ENCODE results near the gene NR0B1. TPM values are rescaled to one million over a fixed set of nuclear protein-coding genes. Genes with fewer than 3 reads are reported as not detected.

The NR0B1 gene
- total RNA-seq, 1 experiment from 2014 or later: not detected

DNA sequence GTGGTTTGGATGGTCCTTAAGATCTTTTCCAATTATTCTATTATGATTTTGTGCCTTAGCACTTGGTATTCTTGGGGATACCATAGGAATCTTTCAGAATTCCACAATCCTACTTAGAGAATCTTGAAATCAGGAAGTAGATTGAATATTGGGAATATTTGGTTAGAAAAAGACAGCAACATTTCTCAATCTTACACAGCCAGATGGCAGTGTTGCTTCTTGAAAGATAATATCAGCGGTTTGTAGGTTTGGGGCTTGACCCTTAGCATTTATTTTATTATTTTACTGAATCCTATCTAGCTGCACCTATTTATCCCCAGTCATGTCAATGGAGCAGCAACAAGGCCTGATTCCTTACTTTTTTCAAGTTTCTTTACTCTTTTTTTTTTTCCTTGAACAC, 33.7 kb downstream of the NR0B1 start:
- peak; percentile 13 for DNase-seq (ENCODE audit: low spot score)

DNA sequence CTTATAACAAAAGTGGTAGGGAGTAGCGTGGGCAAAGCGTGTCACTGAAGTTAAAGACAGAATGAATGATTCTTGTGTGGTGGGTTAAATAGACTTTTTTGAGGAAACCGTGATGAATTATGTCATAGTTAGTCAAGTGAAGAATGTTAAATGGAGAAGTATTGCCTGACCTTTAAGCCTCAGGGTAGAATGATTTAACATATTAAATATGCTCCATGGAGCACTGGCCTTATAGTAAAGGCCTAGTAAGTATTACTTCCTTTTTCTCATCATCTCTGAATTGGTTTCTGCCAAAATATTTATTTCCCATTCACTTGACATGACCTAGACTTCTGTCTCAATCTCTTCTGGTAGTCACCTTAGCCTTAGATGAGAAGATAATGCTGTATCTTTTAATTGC, 38.6 kb downstream of the NR0B1 start:
- DNase-seq (ENCODE audit: low spot score): no peak

DNA sequence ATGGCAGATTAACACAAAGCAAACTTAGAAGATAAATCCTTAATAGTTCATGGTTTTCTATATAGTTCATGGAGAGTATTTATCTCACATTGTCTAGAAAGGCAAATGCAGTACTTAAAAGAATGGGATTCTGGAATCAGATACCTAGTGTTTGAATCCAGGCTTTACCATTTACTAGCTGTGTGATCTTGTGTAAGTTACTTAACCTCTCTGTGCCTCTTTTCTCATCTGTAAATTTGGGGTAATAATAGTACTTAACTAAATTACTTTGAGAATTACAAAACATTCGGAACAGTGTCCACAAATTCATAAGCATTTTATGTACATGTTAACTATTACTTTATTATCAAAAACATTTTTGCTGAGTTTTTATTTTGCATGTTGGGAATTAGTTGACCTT, 46.4 kb downstream of the NR0B1 start:
- DNase-seq (ENCODE audit: low spot score): no peak

DNA sequence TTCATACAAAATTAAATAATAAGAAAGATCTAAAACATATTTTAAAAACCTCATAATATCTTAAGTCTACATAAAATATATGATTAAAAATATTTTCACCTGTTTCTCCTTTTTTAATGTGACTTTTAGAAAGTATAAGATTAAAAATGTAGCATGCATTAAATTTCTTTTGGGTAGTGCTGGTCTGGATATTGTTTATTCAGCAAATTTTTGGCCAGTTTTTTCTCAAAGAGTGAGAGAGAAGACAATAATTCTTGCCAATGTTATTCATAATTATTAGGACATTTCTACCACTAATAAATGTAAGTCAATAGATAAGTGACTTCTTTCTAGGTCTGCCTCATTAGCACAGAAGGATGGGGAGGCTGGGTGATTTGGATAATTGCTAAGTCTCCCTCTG, 48.2 kb downstream of the NR0B1 start:
- DNase-seq (ENCODE audit: low spot score): no peak

GRCh38 chrX:30259927-30260326, 49.3 kb downstream of the NR0B1 start:
- DNase-seq (ENCODE audit: low spot score): no peak

Other genes starting within 250 kb of the NR0B1 start
- 0.46 and 1.5 TPM in 2 replicates for gene MAGEB2, start 93.8 kb downstream of the NR0B1 start, total RNA-seq (2014; rRNA removed; shearing (Covaris generic))
- gene MAGEB3, start 78.7 kb downstream of the NR0B1 start, total RNA-seq (2014; rRNA removed; shearing (Covaris generic)): not detected in 2 replicates
- not detected in 2 replicates for gene MAGEB4, start 67.4 kb downstream of the NR0B1 start, total RNA-seq (2014; rRNA removed; shearing (Covaris generic))
- not detected in 2 replicates for gene MAGEB1, start 62.2 kb downstream of the NR0B1 start, total RNA-seq (2014; rRNA removed; shearing (Covaris generic))

All from H4 (cell line).